Mucosa of descending colon (tissue), 3 donors: ENCODE results near the gene ASTN2. TPM values are rescaled to one million over a fixed set of nuclear protein-coding genes. Genes with fewer than 3 reads are reported as not detected.

ENCODE experiments used
- ATAC-seq: fragments of 200-7000 bp; cut with Tn5 transposase; one replicate; pipeline ENCODE4 v1.9.1; 2020; ENCODE audit warnings: mild to moderate bottlenecking, moderate library complexity
- DNase-seq, 3 donors: peaks; one replicate each; pipeline ENCODE4 v3.0.0-alpha.2; 2020
- H3K36me3 ChIP-seq: fragments of 200-600 bp; one replicate; pipeline ENCODE4 v1.8.0; 2021; ENCODE audit warnings: low read depth, mild to moderate bottlenecking
- H3K4me1 ChIP-seq: fragments of 200-600 bp; one replicate; pipeline ENCODE4 v1.8.0; 2021; ENCODE audit warnings: low read depth, mild to moderate bottlenecking
- H3K4me3 ChIP-seq: fragments of 200-600 bp; one replicate; pipeline ENCODE4 v1.8.0; 2021; ENCODE audit warnings: mild to moderate bottlenecking
- H3K9me3 ChIP-seq: fragments of 200-600 bp; one replicate; pipeline ENCODE4 v1.8.0; 2021; ENCODE audit warnings: mild to moderate bottlenecking
- CTCF ChIP-seq: fragments of 200-600 bp; IDR thresholded peaks from one replicate; pipeline ENCODE4 v1.8.0; 2022; ENCODE audit warnings: antibody characterized with exemption, mild to moderate bottlenecking
- intact Hi-C, 2 donors: fragments of 100-400 bp; cut with DNase I in 1 of 2; cut with micrococcal nuclease in 1 of 2; formaldehyde crosslinking; loops; one replicate each; pipeline versions ENCODE4 v1.11.0 to v1.11.1; 2022; cut with DNase I, micrococcal nuclease
- total RNA-seq, 3 donors: library from RNA; stranded (reverse); fragmentation: NEBNext Ultra II Directional in 2 of 3; extraction: Animal tissue kit (Norgen Biotek cat#: 25700) in 2 of 3; gene quantifications; one replicate each; pipeline versions ENCODE4 v1.2.1 to v1.2.4, GENCODE V29; 2021 to 2023
- donor health status: DM: no; HTN: no; CAD: no; lungs with moderate emphysema.
- donor health status: DM: no; HTN: no; CAD: no.
- donor health status: DM: no; HTN: yes; CAD: no.

ASTN2 gene
- total RNA-seq, 3 donors from 2014 or later: 3.5 to 6.1 (median 5.4) TPM

- Histone ChIP-seq H3K36me3 (no peaks in the 10 kb centered on the region), H3K4me3 (no peak overlapping the region), H3K9me3 (no peaks in the 10 kb centered on the region), H3K4me1 (no peaks in the 10 kb centered on the region)
- intact Hi-C loops: no loop called here
- DNase-seq (no peak), ATAC-seq (no peak)
- TF ChIP-seq CTCF: no peak
Measured at GRCh38 chr9:116506685-116507084, 908.2 kb downstream of the ASTN2 start.

- no peak for TF ChIP-seq CTCF
- DNase-seq (no peak), ATAC-seq (no peak)
- Histone ChIP-seq H3K9me3 (no peaks in the 10 kb centered on the region), H3K36me3 (no peaks in the 10 kb centered on the region), H3K4me1 (no peaks in the 10 kb centered on the region), H3K4me3 (no peak overlapping the region)
- intact Hi-C loops: no loop called here
Measured at GRCh38 chr9:116504893-116505480, 909.9 kb downstream of the ASTN2 start.

- DNase-seq: no peak
- H3K4me3 ChIP-seq: no peak overlapping the region
- no peaks in the 10 kb centered on the region for H3K9me3 ChIP-seq
- no peak for ATAC-seq
- no peaks in the 10 kb centered on the region for H3K4me1 ChIP-seq
- H3K36me3 ChIP-seq: no peaks in the 10 kb centered on the region
- intact Hi-C loops: no loop called here
- no peak for TF ChIP-seq CTCF
Measured at GRCh38 chr9:116504081-116504480, 910.8 kb downstream of the ASTN2 start.

GRCh38 chr9:116502746-116503145 is 912.1 kb downstream of the ASTN2 start:
- DNase-seq: no peak

GRCh38 chr9:116501871-116502270 is 913.0 kb downstream of the ASTN2 start:
- no peak for ATAC-seq
- no peaks in the 10 kb centered on the region for H3K36me3 ChIP-seq
- TF ChIP-seq CTCF: no peak
- no peaks in the 10 kb centered on the region for H3K9me3 ChIP-seq
- no peak overlapping the region for H3K4me3 ChIP-seq
- H3K4me1 ChIP-seq: no peaks in the 10 kb centered on the region
- no peak for DNase-seq
- intact Hi-C loops: no loop called here

More at GRCh38 chr9:116502746-116503145, 912.1 kb downstream of the ASTN2 start:
- no peak for TF ChIP-seq CTCF
- intact Hi-C loops: no loop called here
- no peaks in the 10 kb centered on the region for H3K36me3 ChIP-seq
- H3K9me3 ChIP-seq: no peaks in the 10 kb centered on the region
- ATAC-seq: no peak
- no peak overlapping the region for H3K4me3 ChIP-seq
- no peaks in the 10 kb centered on the region for H3K4me1 ChIP-seq
